NT2/D1 (cell line): ENCODE measurements around the gene FNTB.

Source experiments
- YY1 ChIP-seq: IDR thresholded peaks from 2 replicates; pipeline ENCODE4 v1.6.1; 2011; ENCODE audit not compliant: insufficient read length, insufficient read depth
- ZNF274 ChIP-seq: IDR thresholded peaks from 2 replicates; pipeline ENCODE4 v1.6.1; 2011; ENCODE audit warnings: mild to moderate bottlenecking, low read depth, low read length

DNA sequence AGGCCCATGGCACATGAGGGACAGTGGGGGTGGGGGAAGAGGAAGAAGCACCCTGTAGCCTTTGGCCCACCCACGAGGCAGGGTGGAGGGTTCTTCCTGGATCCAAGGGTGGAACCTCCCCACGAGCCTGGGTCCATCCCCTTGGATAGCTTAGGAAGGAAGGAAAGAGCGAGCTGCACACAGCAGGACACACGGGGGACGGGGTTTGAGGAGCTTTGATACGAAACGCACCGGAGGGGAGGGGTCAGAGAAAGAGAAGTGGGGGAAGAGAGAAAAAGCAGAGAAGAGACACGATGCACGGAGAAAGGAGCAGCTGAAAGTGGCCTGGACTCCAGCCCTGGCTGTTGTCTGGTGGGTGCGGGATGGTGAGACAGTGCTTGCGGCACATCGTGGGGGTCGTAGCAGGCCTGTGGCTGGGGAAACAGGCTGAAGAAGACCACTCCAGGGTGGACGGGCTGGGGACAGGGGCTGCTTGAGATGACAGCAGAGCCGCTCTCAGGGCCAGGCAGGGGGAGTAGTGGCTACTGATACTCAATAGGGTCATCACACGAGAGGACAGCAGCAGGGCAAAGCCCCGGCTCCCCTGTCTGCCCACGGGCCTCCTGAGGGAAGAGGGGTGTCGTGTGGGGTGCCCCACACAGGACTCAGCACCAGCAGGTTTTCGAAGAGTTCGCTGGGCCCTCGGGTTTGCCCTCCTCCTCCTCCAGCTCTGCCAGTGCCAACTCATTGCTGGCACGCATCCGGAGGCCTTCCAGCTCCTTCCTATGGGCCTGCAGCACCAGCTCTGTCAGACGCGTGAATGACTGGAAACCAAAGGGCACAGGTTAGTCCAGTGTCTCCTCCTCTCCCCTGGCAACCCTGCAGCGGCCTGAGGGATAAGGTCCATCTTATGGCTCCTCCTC lies 38.7 kb upstream of the FNTB start:
- TF ChIP-seq ZNF274 (no peak), YY1 (no peak)
